ENCODE results near the gene CPTP.

GRCh38 chr1:1274931-1275431 lies 49.6 kb upstream of the CPTP start:
- TF ChIP-seq CTCF (IDR thresholded peaks at IDR 0.05), result no peak
- no peak for TF ChIP-seq POLR2A (IDR thresholded peaks at IDR 0.05)
